OCI-LY3 (cell line): ENCODE results near the gene RGS8.

ENCODE experiments used
- EZH2phosphoT487 ChIP-seq: fragments of 200-600 bp; shearing (Covaris generic); IDR thresholded peaks from 2 replicates; pipeline ENCODE4 v1.6.1; 2018; ENCODE audit warnings: antibody characterized with exemption, mixed run types, low read depth
- TF ChIP-seq, protein P1 (sequence below): fragments of 200-600, 300-600 bp; sonication (generic); IDR thresholded peaks from 2 replicates; pipeline ENCODE4 v1.5.1; 2014; ENCODE audit warnings: antibody characterized with exemption, low read length, low read depth

DNA sequence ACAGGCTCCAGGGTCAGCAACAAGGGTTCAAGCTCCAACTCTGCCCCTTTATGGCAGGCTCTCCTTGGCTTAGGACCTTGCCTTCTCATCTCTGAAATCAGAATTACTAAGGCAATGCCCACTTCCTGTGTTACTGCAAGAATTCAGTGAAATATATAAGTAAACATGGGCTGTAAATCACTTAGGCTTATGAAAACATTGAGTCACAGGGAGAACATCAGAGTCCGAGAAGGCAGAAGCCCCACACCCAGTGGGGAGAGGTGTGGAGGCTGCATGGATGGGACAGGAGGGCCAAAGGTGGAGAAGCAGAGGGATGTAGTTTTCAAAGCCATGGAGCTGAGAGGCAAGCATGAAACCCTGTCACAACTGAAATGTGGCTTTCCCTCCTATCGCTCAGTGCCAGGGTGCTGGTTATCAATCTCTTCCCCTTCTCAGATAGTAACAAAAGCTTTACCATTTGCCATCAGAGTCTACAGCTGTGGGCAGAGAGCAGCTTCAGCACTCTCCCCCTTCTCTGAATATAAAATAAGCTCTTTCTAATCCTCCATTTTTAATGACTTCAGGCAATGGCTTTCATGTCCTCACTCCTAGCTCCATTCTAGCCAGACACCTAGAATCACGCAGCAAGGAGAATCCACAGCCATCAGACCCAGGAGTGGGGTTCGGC lies 3.4 kb downstream of the RGS8 start:
- TF ChIP-seq, protein P1, sequence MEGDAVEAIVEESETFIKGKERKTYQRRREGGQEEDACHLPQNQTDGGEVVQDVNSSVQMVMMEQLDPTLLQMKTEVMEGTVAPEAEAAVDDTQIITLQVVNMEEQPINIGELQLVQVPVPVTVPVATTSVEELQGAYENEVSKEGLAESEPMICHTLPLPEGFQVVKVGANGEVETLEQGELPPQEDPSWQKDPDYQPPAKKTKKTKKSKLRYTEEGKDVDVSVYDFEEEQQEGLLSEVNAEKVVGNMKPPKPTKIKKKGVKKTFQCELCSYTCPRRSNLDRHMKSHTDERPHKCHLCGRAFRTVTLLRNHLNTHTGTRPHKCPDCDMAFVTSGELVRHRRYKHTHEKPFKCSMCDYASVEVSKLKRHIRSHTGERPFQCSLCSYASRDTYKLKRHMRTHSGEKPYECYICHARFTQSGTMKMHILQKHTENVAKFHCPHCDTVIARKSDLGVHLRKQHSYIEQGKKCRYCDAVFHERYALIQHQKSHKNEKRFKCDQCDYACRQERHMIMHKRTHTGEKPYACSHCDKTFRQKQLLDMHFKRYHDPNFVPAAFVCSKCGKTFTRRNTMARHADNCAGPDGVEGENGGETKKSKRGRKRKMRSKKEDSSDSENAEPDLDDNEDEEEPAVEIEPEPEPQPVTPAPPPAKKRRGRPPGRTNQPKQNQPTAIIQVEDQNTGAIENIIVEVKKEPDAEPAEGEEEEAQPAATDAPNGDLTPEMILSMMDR, result no peak
- TF ChIP-seq EZH2phosphoT487, result no peak
